EH (cell line): ENCODE measurements around the gene RSRC2.
"Not testable (repeated sequence)": the region's sequence is repeated elsewhere in the genome, so short reads cannot be mapped to it uniquely, and the experiment has no call there.

ENCODE experiments used
- DNase-seq: peaks from one replicate; pipeline ENCODE4 v3.0.0-alpha.2; 2015; ENCODE audit warnings: low read depth

The RSRC2 gene

GRCh38 chr12:122517877-122518276 is 8.9 kb downstream of the RSRC2 start:
- DNase-seq, result peak; percentile 97

GRCh38 chr12:122516544-122517361 is 10.0 kb downstream of the RSRC2 start:
- no peak for DNase-seq

- no peak for DNase-seq
These were observed 11.5 kb downstream of the RSRC2 start for GRCh38 chr12:122515275-122515674.

GRCh38 chr12:122513660-122514059 is 13.1 kb downstream of the RSRC2 start:
- no peak for DNase-seq

- not testable (repeated sequence) for DNase-seq
These were observed 13.7 kb downstream of the RSRC2 start for GRCh38 chr12:122513028-122513427.

GRCh38 chr12:122508163-122508562 is 18.6 kb downstream of the RSRC2 start:
- no peak for DNase-seq

GRCh38 chr12:122506393-122506938 is 20.3 kb downstream of the RSRC2 start:
- no peak for DNase-seq

GRCh38 chr12:122505419-122506051 is 21.2 kb downstream of the RSRC2 start:
- no peak for DNase-seq

GRCh38 chr12:122503783-122504590 is 22.7 kb downstream of the RSRC2 start:
- DNase-seq, result no peak

- no peak for DNase-seq
These were observed 23.5 kb downstream of the RSRC2 start for GRCh38 chr12:122503147-122503751.

- DNase-seq, result no peak
These were observed 25.2 kb downstream of the RSRC2 start for GRCh38 chr12:122501489-122501989.

- DNase-seq, result peak; percentile 98
These were observed 25.8 kb downstream of the RSRC2 start, which contains the start of gene ZCCHC8 for GRCh38 chr12:122500685-122501488. ZCCHC8 (minus strand) TSS chr12:122500932; CDS start chr12:122500840, 92 bp downstream.

- DNase-seq, result peak; percentile 70
These were observed 26.6 kb downstream of the RSRC2 start for GRCh38 chr12:122499991-122500684.

- no peak for DNase-seq
These were observed 31.5 kb downstream of the RSRC2 start for GRCh38 chr12:122495258-122495657.

GRCh38 chr12:122493222-122493621 is 33.5 kb downstream of the RSRC2 start:
- not testable (repeated sequence) for DNase-seq

- DNase-seq, result peak; percentile 57
These were observed 34.7 kb downstream of the RSRC2 start for GRCh38 chr12:122491991-122492390.

- no peak for DNase-seq
These were observed 37.7 kb downstream of the RSRC2 start for GRCh38 chr12:122489038-122489437.

- not testable (repeated sequence) for DNase-seq
These were observed 38.9 kb downstream of the RSRC2 start for GRCh38 chr12:122487807-122488206.

GRCh38 chr12:122486805-122487426 is 39.8 kb downstream of the RSRC2 start:
- DNase-seq, result no peak

- peak; percentile 46 for DNase-seq
These were observed 40.4 kb downstream of the RSRC2 start for GRCh38 chr12:122486360-122486759.
